Measurements from ENCODE around the gene FRMD5.

DNA sequence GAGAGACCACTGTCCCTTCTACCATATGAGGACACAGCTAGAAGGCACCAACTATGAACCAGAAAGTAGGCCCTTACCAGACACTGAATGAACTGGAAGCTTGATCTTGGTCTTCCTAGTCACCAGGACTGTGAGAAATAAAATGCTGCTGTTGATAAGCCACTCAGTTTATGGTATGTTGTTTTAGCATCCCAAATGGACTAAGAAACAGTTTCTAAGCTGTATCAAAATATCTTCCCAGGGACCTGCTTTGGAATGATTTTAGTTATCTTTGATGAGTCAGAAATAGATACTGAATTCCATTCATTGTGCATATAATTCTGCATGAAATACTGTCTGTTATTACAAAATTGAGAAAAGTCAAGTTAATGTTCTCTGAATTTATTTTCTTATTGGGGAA lies 349.6 kb downstream of the FRMD5 start:
- TF ChIP-seq, protein P1, sequence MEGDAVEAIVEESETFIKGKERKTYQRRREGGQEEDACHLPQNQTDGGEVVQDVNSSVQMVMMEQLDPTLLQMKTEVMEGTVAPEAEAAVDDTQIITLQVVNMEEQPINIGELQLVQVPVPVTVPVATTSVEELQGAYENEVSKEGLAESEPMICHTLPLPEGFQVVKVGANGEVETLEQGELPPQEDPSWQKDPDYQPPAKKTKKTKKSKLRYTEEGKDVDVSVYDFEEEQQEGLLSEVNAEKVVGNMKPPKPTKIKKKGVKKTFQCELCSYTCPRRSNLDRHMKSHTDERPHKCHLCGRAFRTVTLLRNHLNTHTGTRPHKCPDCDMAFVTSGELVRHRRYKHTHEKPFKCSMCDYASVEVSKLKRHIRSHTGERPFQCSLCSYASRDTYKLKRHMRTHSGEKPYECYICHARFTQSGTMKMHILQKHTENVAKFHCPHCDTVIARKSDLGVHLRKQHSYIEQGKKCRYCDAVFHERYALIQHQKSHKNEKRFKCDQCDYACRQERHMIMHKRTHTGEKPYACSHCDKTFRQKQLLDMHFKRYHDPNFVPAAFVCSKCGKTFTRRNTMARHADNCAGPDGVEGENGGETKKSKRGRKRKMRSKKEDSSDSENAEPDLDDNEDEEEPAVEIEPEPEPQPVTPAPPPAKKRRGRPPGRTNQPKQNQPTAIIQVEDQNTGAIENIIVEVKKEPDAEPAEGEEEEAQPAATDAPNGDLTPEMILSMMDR (IDR thresholded peaks at IDR 0.05), result no peak
- TF ChIP-seq POLR2A (IDR thresholded peaks at IDR 0.05) (no peak), EP300 (IDR thresholded peaks at IDR 0.05; ENCODE audit: low read depth) (no peak), POLR2AphosphoS5 (IDR thresholded peaks at IDR 0.05) (no peak)
